Epithelial cell of esophagus (primary cell): Measurements from ENCODE around the gene ALKAL2.

Experiments
- DNase-seq: peaks from one replicate; pipeline ENCODE4 v3.0.0; 2010; ENCODE audit warnings: low read depth
- H3K4me3 ChIP-seq: 2 replicates; pipeline ENCODE4 v1.5.1; 2011; ENCODE audit warnings: mild to moderate bottlenecking, low read length, control low read depth
- CTCF ChIP-seq: IDR thresholded peaks from 2 replicates; pipeline ENCODE4 v1.5.1; 2011; ENCODE audit warnings: low read depth, mild to moderate bottlenecking, low read length, control low read depth, inconsistent platforms; ENCODE audit not compliant: insufficient read depth; ENCODE audit errors: missing control alignments

The ALKAL2 gene

GRCh38 chr2:284896-285492 is 2.9 kb downstream of the ALKAL2 start:
- TF ChIP-seq CTCF = no peak
- no peak for DNase-seq
- no peak overlapping the region for H3K4me3 ChIP-seq

GRCh38 chr2:283996-284794 is 3.7 kb downstream of the ALKAL2 start:
- H3K4me3 ChIP-seq = no peak overlapping the region
- no peak for TF ChIP-seq CTCF
- no peak for DNase-seq

GRCh38 chr2:282371-283263 is 5.3 kb downstream of the ALKAL2 start:
- TF ChIP-seq CTCF = no peak
- DNase-seq = no peak

GRCh38 chr2:281381-281780 is 6.5 kb downstream of the ALKAL2 start:
- H3K4me3 ChIP-seq = no peak overlapping the region
- DNase-seq = no peak
- no peak for TF ChIP-seq CTCF

More at GRCh38 chr2:282371-283263, 5.3 kb downstream of the ALKAL2 start:
- no peak overlapping the region for H3K4me3 ChIP-seq

- no peak for DNase-seq
- no peak overlapping the region for H3K4me3 ChIP-seq
- no peak for TF ChIP-seq CTCF
Observed at GRCh38 chr2:280650-281110, 7.2 kb downstream of the ALKAL2 start.

- H3K4me3 ChIP-seq = no peak overlapping the region
- no peak for DNase-seq
- no peak for TF ChIP-seq CTCF
Observed at GRCh38 chr2:279956-280649, 7.8 kb downstream of the ALKAL2 start.
